GM13976 (cell line): ENCODE results near the gene IL10RB.

ENCODE experiments used
- DNase-seq: peaks from one replicate; pipeline ENCODE4 v3.0.0; 2012; ENCODE audit warnings: low spot score
- in situ Hi-C: fragments of 300-500 bp; cut with MboI; formaldehyde crosslinking; loops from one replicate; pipeline ENCODE4 v1.12.0; 2022; ENCODE audit warnings: low sequenced_read_pairs, mixed read lengths, inconsistent platforms; ENCODE audit not compliant: unreplicated experiment
- TF ChIP-seq, protein P1 (sequence below): IDR thresholded peaks from 2 replicates; pipeline ENCODE4 v1.5.1; 2012; ENCODE audit warnings: borderline replicate concordance, mild to moderate bottlenecking; ENCODE audit not compliant: insufficient read depth; ENCODE audit errors: extremely low read depth, missing control alignments, control extremely low read depth

The IL10RB gene

DNA sequence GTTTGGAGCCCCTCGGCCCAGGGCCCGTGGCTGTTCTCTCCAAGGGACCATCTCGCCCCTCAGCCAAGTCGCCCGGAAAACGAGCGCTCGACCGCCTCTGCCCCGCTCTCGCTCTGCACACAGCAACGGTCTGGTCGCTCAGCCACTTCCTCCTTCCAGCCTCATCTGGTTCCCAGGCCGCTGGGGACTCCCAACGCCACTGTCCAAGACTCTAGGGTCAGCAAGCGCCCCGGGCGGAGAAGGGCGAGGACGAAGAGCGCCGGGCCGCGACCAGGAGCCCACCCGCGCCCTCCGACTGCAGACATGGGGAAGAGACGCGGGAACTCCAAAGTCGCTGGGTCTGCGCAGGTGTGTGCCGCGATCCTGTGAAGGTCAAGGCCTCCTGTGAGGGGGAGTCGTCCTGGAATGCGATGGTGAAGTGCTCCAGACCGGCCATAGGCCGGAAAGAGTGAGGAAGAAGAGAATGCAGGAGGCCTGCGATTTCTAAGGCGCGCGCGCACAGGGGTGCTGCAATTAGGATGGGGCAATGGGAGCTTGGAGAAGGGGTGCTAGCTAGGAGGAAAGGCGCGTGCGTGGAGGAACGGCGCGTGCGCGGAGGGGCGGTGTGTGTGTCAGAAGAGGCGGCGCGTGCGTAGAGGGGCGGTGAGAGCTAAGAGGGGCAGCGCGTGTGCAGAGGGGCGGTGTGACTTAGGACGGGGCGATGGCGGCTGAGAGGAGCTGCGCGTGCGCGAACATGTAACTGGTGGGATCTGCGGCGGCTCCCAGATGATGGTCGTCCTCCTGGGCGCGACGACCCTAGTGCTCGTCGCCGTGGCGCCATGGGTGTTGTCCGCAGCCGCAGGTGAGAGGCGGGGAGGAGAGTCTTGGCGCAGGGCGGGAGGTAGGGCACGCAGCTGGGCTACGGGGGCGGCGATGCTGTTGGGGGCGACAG, 58.4 kb downstream of the IL10RB start, which contains the start of gene IFNAR1:
TSS of gene IFNAR1 (plus strand) at position 680 of the 931 bp plus-strand sequence. CDS start at position 766, 86 bp downstream.
- in situ Hi-C loops, result no loop called here
- peak; percentile 96 for DNase-seq
- TF ChIP-seq, protein P1, sequence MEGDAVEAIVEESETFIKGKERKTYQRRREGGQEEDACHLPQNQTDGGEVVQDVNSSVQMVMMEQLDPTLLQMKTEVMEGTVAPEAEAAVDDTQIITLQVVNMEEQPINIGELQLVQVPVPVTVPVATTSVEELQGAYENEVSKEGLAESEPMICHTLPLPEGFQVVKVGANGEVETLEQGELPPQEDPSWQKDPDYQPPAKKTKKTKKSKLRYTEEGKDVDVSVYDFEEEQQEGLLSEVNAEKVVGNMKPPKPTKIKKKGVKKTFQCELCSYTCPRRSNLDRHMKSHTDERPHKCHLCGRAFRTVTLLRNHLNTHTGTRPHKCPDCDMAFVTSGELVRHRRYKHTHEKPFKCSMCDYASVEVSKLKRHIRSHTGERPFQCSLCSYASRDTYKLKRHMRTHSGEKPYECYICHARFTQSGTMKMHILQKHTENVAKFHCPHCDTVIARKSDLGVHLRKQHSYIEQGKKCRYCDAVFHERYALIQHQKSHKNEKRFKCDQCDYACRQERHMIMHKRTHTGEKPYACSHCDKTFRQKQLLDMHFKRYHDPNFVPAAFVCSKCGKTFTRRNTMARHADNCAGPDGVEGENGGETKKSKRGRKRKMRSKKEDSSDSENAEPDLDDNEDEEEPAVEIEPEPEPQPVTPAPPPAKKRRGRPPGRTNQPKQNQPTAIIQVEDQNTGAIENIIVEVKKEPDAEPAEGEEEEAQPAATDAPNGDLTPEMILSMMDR, result no peak

- peak; percentile 51 for DNase-seq
- TF ChIP-seq, protein P1, result no peak
- in situ Hi-C loops, result no loop called here
Observed at GRCh38 chr21:33325222-33326067, 59.3 kb downstream of the IL10RB start.

DNA sequence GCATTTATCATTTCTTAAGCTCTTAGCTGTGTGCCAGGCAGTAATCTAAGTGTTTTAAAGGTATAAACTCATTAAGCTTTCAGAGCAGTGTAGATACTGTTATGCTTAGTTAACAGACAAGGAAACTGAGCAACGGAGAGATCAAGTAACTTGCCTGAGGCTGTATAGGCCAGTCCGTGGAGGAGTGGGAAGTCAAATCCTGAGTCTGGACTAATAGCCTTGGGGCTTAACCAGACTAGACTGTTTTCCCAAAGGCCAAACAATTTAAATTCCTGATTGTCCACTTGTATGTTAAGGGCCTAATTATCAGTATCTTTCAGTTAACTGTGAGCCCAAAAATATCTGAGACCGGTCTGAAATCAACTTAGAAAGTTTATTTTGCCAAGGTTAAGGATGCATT, 61.2 kb downstream of the IL10RB start:
- in situ Hi-C loops, result no loop called here
- TF ChIP-seq, protein P1, result no peak
- no peak for DNase-seq

- DNase-seq, result no peak
- in situ Hi-C loops, result no loop called here
- TF ChIP-seq, protein P1, result no peak
Observed at GRCh38 chr21:33327792-33328433, 61.7 kb downstream of the IL10RB start.

DNA sequence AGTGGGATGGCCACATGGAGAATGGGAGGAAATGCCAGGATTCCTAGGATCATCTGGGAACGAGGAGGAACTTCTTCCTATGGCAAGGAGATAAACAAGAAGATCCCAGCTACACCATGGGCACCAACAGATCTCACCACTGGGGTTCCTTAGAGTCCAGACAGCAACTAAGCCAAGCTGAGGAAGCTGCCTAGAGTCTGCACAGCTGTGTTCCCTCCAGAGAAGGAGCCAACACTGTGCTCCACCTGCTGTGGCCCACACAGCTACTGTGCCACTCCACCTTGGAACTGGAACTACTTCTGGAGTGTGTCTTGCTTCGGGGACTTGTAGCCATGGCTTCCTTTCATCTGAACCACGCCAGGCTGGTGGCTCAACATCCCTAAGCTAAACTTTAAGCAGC, 64.6 kb downstream of the IL10RB start:
- DNase-seq, result no peak
- TF ChIP-seq, protein P1, result no peak
- in situ Hi-C loops, result no loop called here

- in situ Hi-C loops, result no loop called here
- DNase-seq, result peak; percentile 45
- TF ChIP-seq, protein P1, result no peak
Observed at GRCh38 chr21:33332143-33332542, 66.0 kb downstream of the IL10RB start.
